HS-27A (cell line): Measurements from ENCODE around the gene ABCA8.

Source experiments
- DNase-seq: peaks from one replicate; pipeline ENCODE4 v3.0.0-alpha.2; 2012; ENCODE audit warnings: low read depth, missing footprints

Gene ABCA8

GRCh38 chr17:68943123-68943811, 11.9 kb downstream of the ABCA8 start:
- no peak for DNase-seq

- DNase-seq: no peak
These were observed 12.8 kb downstream of the ABCA8 start for GRCh38 chr17:68942389-68942788.

- DNase-seq: no peak
These were observed 13.4 kb downstream of the ABCA8 start for GRCh38 chr17:68941761-68942160.

- no peak for DNase-seq
These were observed 16.0 kb downstream of the ABCA8 start for GRCh38 chr17:68939195-68939594.

- no peak for DNase-seq
These were observed 17.2 kb downstream of the ABCA8 start for GRCh38 chr17:68937890-68938514.

GRCh38 chr17:68927516-68927915, 27.7 kb downstream of the ABCA8 start:
- no peak for DNase-seq

GRCh38 chr17:68924793-68925720, 30.1 kb downstream of the ABCA8 start:
- no peak for DNase-seq

- no peak for DNase-seq
These were observed 44.3 kb downstream of the ABCA8 start for GRCh38 chr17:68910789-68911431.

- DNase-seq: no peak
These were observed 44.9 kb downstream of the ABCA8 start for GRCh38 chr17:68910251-68910705.

GRCh38 chr17:68909066-68909465, 46.1 kb downstream of the ABCA8 start:
- no peak for DNase-seq

- DNase-seq: no peak
These were observed 47.1 kb downstream of the ABCA8 start for GRCh38 chr17:68908045-68908444.

GRCh38 chr17:68906638-68907037, 48.6 kb downstream of the ABCA8 start:
- DNase-seq: no peak

GRCh38 chr17:68903286-68903685, 51.9 kb downstream of the ABCA8 start:
- DNase-seq: no peak

- no peak for DNase-seq
These were observed 57.6 kb downstream of the ABCA8 start for GRCh38 chr17:68897557-68897956.

GRCh38 chr17:68892658-68893057, 62.5 kb downstream of the ABCA8 start:
- DNase-seq: no peak

GRCh38 chr17:68892193-68892592, 63.0 kb downstream of the ABCA8 start:
- DNase-seq: no peak

- DNase-seq: no peak
These were observed 68.8 kb downstream of the ABCA8 start for GRCh38 chr17:68886401-68886800.

- no peak for DNase-seq
These were observed 70.3 kb downstream of the ABCA8 start for GRCh38 chr17:68884888-68885287.

- DNase-seq: no peak
These were observed 76.8 kb downstream of the ABCA8 start for GRCh38 chr17:68878226-68878885.

GRCh38 chr17:68871447-68871846, 83.7 kb downstream of the ABCA8 start:
- no peak for DNase-seq

GRCh38 chr17:68870976-68871375, 84.2 kb downstream of the ABCA8 start:
- DNase-seq: no peak
